ENCODE data around the gene RBM7. TPM values are rescaled to one million over a fixed set of nuclear protein-coding genes. Genes with fewer than 3 reads are reported as not detected.

RBM7 gene
- total RNA-seq, 1 experiment from 2014 or later = 27.9 TPM

- no peak for TF ChIP-seq ELF1 (IDR thresholded peaks at IDR 0.05; ENCODE audit: borderline replicate concordance, low read depth)
- TF ChIP-seq ZFX (IDR thresholded peaks at IDR 0.05) = no peak
- no peak for TF ChIP-seq EGR1 (IDR thresholded peaks at IDR 0.05; ENCODE audit: low read depth)
- TF ChIP-seq SP1 (IDR thresholded peaks at IDR 0.05; ENCODE audit: low read depth) = no peak
- no peak for TF ChIP-seq ZNF274 (IDR thresholded peaks at IDR 0.05; ENCODE audit: low read depth, low read length)
- TF ChIP-seq TCF7L2 (IDR thresholded peaks at IDR 0.05; ENCODE audit: borderline replicate concordance, extremely low read depth, insufficient read depth, insufficient read length) = no peak
- no peak for TF ChIP-seq EZH2 (IDR thresholded peaks at IDR 0.05)
These were observed 38.1 kb upstream of the RBM7 start (continued) for GRCh38 chr11:114362326-114362725.

- TF ChIP-seq TCF7L2 (IDR thresholded peaks at IDR 0.05; ENCODE audit: borderline replicate concordance, extremely low read depth, insufficient read depth, insufficient read length) (no peak), SIN3A (IDR thresholded peaks at IDR 0.05; ENCODE audit: low read depth) (no peak), FOSL1 (IDR thresholded peaks at IDR 0.05; ENCODE audit: low read depth) (no peak), EGR1 (IDR thresholded peaks at IDR 0.05; ENCODE audit: low read depth) (no peak)
- Histone ChIP-seq H3K4me1 (ENCODE audit: control insufficient read depth in 1 of 2, insufficient read depth in 2 of 2, low read length in 2 of 2) (peaks cover 0 to 14% of the 10 kb centered on the region in 2 experiments; a peak in 2 of 4 replicates), H3K9me3 (ENCODE audit: control insufficient read depth in 1 of 2, insufficient read depth in 1 of 2, low read depth in 1 of 2, low read length in 2 of 2) (no peaks in the 10 kb centered on the region), H2AFZ (ENCODE audit: low read depth, low read length, poor library complexity, severe bottlenecking) (no peak overlapping the region), H3K27me3 (ENCODE audit: insufficient read depth, low read length) (peaks cover 11% of the 10 kb centered on the region; the same call in 1 of the 2 replicates), H3K9me2 (ENCODE audit: insufficient read depth) (no peaks in the 10 kb centered on the region), H4K20me1 (ENCODE audit: insufficient read depth) (no peaks in the 10 kb centered on the region), H3K9ac (ENCODE audit: low read length) (no peak overlapping the region), H3K4me2 (ENCODE audit: low read length) (no peak overlapping the region), H3K27ac (ENCODE audit: low read depth, low read length) (no peak overlapping the region), H3K36me3 (ENCODE audit: control insufficient read depth in 1 of 2, insufficient read depth in 2 of 2, low read length in 2 of 2) (no peaks in the 10 kb centered on the region), H3K79me2 (ENCODE audit: insufficient read depth, low read length) (no peaks in the 10 kb centered on the region), H3K4me3 (replicated peaks in 1 of 2; ENCODE audit: low read depth in 1 of 2, low read length in 2 of 2) (no peak overlapping the region)
- BruUV-seq (replicated peaks) = no TSS peak
- ChIA-PET CTCF (no interaction called here), POLR2A (no interaction called here), RAD21 (ENCODE audit: low non-redundant PET in 1 of 2, low total read pairs in 2 of 2, uncharacterized antibody in 2 of 2, unreplicated experiment in 2 of 2) (no interaction called here)
- ATAC-seq (no peak), DNase-seq (ENCODE audit: low read depth, low spot score) (no peak)
- intact Hi-C loops (cut with micrococcal nuclease) = no loop called here
These were observed 37.5 kb upstream of the RBM7 start for GRCh38 chr11:114362958-114363357.

Data from HCT116 (cell line).